HCT116 (cell line): ENCODE results near the gene CYP3A4.

ENCODE experiments used
- CTCF ChIP-seq, 3 experiments: fragments of 200-600 bp in 1 of 3; sonication (generic) in 1 of 3; IDR thresholded peaks in 2 of 3; conservative IDR thresholded peaks in 1 of 3; 2 replicates each; pipeline ENCODE4 v1.5.1; 2012 to 2017; ENCODE audit warnings: low read depth in 2 of 3, low read length in 2 of 3, antibody characterized with exemption in 1 of 3, borderline replicate concordance in 1 of 3, control low read depth in 1 of 3, mild to moderate bottlenecking in 1 of 3, mixed read lengths in 1 of 3, mixed run types in 1 of 3, moderate library complexity in 1 of 3; ENCODE audit not compliant: insufficient read depth in 1 of 3
- POLR2A ChIP-seq: IDR thresholded peaks from 2 replicates; pipeline ENCODE4 v1.7.0; 2011; ENCODE audit warnings: borderline replicate concordance; ENCODE audit not compliant: insufficient read depth, insufficient read length; ENCODE audit errors: extremely low read depth

GRCh38 chr7:99742737-99743394 is 41.1 kb downstream of the CYP3A4 start:
- TF ChIP-seq POLR2A (no peak), CTCF (IDR thresholded peaks at IDR 0.05 in 2 of 3, conservative IDR thresholded peaks at IDR 0.05 in 1 of 3; ENCODE audit: borderline replicate concordance in 1 of 3, insufficient read depth in 1 of 3, low read depth in 2 of 3, low read length in 2 of 3) (no peak)
